ENCODE measurements around the gene CXCR5.

The CXCR5 gene

GRCh38 chr11:118877487-118878162 is 6.1 kb upstream of the CXCR5 start:
- no peak for TF ChIP-seq CTCF (IDR thresholded peaks at IDR 0.05; ENCODE audit: insufficient read depth, missing control alignments)
- DNase-seq (ENCODE audit: insufficient read length, low spot score) (no peak), FAIRE-seq (no peak)

- TF ChIP-seq CTCF (IDR thresholded peaks at IDR 0.05; ENCODE audit: insufficient read depth, missing control alignments): no peak
- no peak for DNase-seq (ENCODE audit: insufficient read length, low spot score)
- FAIRE-seq: no peak
Observed at GRCh38 chr11:118878163-118878563, 5.5 kb upstream of the CXCR5 start.

GRCh38 chr11:118881228-118881627 is 2.5 kb upstream of the CXCR5 start:
- DNase-seq (ENCODE audit: insufficient read length, low spot score) (no peak), FAIRE-seq (no peak)
- no peak for TF ChIP-seq CTCF (IDR thresholded peaks at IDR 0.05; ENCODE audit: insufficient read depth, missing control alignments)

GRCh38 chr11:118882491-118882890 is 1.2 kb upstream of the CXCR5 start:
- TF ChIP-seq CTCF (IDR thresholded peaks at IDR 0.05; ENCODE audit: insufficient read depth, missing control alignments): no peak
- DNase-seq (ENCODE audit: insufficient read length, low spot score): no peak

GRCh38 chr11:118883004-118883367 is 706 bp upstream of the CXCR5 start:
- no peak for TF ChIP-seq CTCF (IDR thresholded peaks at IDR 0.05; ENCODE audit: insufficient read depth, missing control alignments)
- FAIRE-seq: no peak

More at GRCh38 chr11:118882491-118882890, 1.2 kb upstream of the CXCR5 start:
- FAIRE-seq: no peak

GRCh38 chr11:118884875-118885274 is 1.2 kb downstream of the CXCR5 start:
- FAIRE-seq: no peak
- no peak for TF ChIP-seq CTCF (IDR thresholded peaks at IDR 0.05; ENCODE audit: insufficient read depth, missing control alignments)

More at GRCh38 chr11:118883004-118883367, 706 bp upstream of the CXCR5 start:
- no peak for DNase-seq (ENCODE audit: insufficient read length, low spot score)

GRCh38 chr11:118885319-118885718 is 1.6 kb downstream of the CXCR5 start:
- no peak for DNase-seq (ENCODE audit: insufficient read length, low spot score)
- TF ChIP-seq CTCF (IDR thresholded peaks at IDR 0.05; ENCODE audit: insufficient read depth, missing control alignments): no peak
- FAIRE-seq: no peak

More at GRCh38 chr11:118884875-118885274, 1.2 kb downstream of the CXCR5 start:
- DNase-seq (ENCODE audit: insufficient read length, low spot score): no peak

All from D721Med (cell line).